Stimulated activated naive CD8-positive, alpha-beta T cell treated with anti-CD3 and anti-CD28 coated beads, Interleukin-15, Interleukin-2, amounts not matched to agents 100 U/mL and 50 U/mL, for 24 hours (primary cell): ENCODE results near the gene EVL.

Source experiments
- ATAC-seq: fragments of 150-1000 bp; cut with Tn5 transposase; one replicate; pipeline ENCODE4 v1.10.0; 2021
- DNase-seq: peaks from one replicate; pipeline ENCODE4 v3.0.0; 2021

Gene EVL

GRCh38 chr14:100084591-100084990 is 19.4 kb downstream of the EVL start:
- DNase-seq (no peak), ATAC-seq (no peak)

- DNase-seq, result no peak
- no peak for ATAC-seq
Measured at GRCh38 chr14:100085462-100085861, 20.2 kb downstream of the EVL start.

- ATAC-seq, result no peak
- no peak for DNase-seq
Measured at GRCh38 chr14:100086361-100086760, 21.1 kb downstream of the EVL start.

- DNase-seq (no peak), ATAC-seq (no peak)
Measured at GRCh38 chr14:100088226-100088625, 23.0 kb downstream of the EVL start.

DNA sequence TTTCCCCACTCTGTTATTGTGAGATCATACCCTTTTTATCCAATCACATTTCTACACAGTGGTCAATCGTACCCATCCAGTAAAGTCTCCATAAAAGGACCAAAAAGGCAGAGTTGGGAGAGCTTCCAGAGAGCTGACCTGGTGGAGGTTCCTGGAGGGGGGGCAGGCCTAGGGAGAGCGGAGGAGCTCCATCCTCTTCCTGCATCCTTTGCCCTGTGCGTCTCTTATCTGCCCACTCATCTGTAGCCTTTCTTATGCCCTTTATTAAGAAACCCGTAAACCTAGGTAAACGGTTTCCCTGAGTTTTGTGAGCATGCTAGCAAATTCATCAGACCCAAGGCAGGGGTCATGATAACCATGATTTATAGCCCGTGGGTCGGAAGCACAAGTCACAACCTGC is 26.2 kb downstream of the EVL start:
- ATAC-seq, result peak; percentile 33
- no peak for DNase-seq

DNA sequence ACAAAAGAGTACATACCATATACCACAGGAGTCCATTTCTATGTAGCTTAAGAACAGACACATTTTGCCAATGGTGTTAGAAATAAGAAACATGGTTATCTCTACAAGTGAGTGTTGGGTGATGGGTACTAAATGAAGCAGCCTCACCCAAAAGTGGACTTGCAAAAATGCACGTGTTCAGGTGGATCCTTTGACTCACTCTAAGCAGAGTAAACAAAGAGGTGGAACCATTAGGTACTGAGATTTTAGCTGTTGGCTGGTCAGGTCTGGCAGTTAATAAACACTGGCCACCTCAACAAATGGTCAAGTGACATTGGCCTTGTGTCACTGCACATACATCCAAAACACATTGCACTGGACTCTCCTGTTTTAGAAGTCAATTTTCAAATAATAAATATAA is 27.6 kb downstream of the EVL start:
- ATAC-seq (no peak), DNase-seq (no peak)

DNA sequence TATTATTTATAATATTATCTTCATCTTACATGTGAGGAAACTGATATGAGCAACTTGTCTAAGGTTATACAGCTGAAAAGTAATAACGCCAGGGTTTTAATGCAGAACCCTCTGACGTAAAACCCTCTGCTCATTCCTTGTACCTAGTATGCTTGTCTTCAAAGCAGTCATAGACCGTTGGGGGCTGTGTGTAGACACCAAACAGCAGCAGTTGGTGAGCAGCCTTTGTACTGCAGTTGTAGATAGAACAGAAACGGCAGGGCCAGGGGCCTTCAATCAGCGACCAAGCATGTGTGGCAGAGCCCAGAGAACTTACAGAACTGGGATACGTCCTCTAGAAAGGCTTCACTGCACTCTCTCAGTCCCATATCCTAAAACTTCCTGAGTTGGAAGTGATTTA is 28.1 kb downstream of the EVL start:
- ATAC-seq (peak; percentile 50), DNase-seq (no peak)

- DNase-seq (no peak), ATAC-seq (no peak)
Measured at GRCh38 chr14:100096656-100097055, 31.4 kb downstream of the EVL start.

DNA sequence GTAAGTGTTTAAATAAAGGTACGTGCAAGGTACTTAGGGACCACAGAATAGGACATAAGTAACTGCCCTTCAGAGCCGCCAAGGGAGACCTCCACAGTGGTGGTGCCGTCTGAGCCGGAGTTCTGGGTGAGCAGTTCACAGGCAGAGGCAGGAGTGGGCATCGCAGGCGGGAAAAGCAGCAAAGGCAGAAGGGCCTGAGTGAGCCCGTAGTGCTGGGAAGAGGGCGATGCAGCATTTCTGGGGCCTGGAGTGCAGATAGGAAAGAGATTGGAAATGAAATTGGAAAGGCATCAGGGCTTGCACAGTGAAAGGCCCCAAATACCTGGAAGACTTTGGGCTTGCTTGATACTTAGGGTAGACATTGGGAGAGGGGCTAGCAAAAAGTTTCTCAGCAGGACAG is 32.9 kb downstream of the EVL start:
- DNase-seq (no peak), ATAC-seq (no peak)

DNA sequence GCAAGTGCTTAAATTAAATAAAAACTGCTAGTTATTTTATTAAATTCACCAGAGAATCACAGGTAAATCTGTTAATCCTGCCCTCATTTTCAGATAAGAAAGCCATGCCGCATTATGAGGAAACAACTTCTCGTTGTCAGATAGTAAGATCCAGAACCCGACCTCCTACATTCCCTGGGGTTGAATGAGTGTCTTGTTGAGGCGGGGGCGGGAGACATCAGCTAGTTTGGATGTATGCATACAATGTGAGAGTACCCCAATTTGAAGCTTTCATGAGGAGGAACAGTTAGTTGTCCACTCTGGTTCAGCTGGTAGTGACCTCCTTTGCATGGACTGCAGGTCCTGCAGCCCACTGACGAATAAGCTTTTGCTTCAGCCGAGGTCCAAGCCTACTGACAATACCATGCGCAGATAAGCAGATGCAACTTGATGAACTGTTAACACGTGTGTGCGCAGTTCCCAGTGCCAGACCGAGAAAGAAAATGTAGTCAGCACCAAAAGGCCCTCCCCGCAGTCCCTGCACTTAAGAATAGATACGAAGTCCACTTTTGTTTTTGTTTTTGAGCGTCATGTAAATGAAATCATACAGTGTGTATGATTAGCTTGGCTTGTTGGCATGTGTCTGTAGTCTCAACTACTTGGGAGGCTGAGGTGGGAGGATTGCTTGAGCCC is 34.9 kb downstream of the EVL start:
- no peak for DNase-seq
- no peak for ATAC-seq

DNA sequence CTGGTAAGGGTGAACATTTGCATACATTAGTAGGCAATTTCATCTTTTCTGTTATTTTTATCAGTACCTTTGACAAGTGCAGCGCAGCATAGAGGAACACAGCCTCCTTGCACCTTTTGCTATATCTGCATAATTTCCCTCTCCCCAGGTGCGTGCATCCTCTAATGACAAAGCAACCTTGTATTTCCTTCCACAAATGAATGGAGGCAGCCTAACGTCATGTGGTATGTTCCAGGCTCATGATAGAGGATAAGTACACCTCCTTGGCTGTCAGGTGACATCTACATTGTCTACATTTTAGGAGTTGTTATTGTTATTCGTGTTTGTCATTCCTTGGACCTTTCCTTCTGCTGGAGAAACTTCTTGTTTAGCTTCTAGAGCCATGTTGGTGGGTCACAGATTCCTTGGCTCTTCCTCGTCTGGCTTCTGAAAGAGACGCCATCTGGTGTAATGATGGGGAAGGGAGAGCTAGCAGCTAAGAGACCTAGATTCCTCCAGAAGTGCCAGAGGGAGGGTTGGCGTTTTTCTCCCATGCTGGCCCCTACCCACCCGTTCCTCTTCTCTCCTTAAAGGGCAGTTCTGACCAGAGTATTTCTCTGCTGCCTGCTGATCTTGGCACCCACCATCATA is 37.0 kb downstream of the EVL start:
- DNase-seq (no peak), ATAC-seq (no peak)

GRCh38 chr14:100103250-100104005 is 38.2 kb downstream of the EVL start:
- no peak for DNase-seq
- ATAC-seq, result peak; percentile 37

- ATAC-seq, result no peak
- no peak for DNase-seq
Measured at GRCh38 chr14:100104006-100104352, 38.8 kb downstream of the EVL start.

GRCh38 chr14:100104523-100105300 is 39.5 kb downstream of the EVL start:
- no peak for DNase-seq
- no peak for ATAC-seq

- ATAC-seq (no peak), DNase-seq (no peak)
Measured at GRCh38 chr14:100105357-100106169, 40.3 kb downstream of the EVL start.

GRCh38 chr14:100106250-100107112 is 41.3 kb downstream of the EVL start:
- ATAC-seq (peak; percentile 29), DNase-seq (peak; percentile 60)

DNA sequence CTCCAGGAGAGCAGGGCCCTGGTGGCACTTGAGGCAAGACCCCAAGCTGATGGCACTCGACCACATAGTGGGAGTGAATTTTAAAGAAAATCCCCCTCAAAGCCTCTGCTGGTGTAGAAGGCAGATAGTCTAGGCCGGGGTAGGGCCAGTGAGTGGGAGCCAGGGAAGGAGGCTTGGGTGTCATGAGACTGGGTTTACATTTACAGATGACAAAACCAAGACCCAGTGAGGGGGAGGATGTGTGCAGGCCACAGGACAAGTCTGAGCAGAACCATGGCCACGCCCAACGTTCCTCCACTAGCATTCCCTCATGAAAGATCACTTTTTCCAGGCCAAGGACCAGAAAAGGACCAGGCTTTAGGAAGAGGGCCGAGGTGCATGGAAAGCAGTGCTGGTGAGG is 42.0 kb downstream of the EVL start:
- DNase-seq (peak; percentile 46), ATAC-seq (peak; percentile 34)

GRCh38 chr14:100108042-100108825 is 43.0 kb downstream of the EVL start:
- DNase-seq, result peak; percentile 95
- peak; percentile 69 for ATAC-seq

GRCh38 chr14:100108840-100109593 is 43.8 kb downstream of the EVL start:
- DNase-seq (no peak), ATAC-seq (no peak)
